Stimulated activated CD4-positive, alpha-beta T cell treated with anti-CD3 and anti-CD28 coated beads, Interleukin-15, amount 100 ng/mL, for 48 hours (primary cell): ENCODE results near the gene SENP3.

ENCODE experiments used
- DNase-seq, 2 donors: peaks; one replicate each; pipeline ENCODE4 v3.0.0-alpha.2; 2020; ENCODE audit warnings: low read depth in 2 of 2

Gene SENP3

GRCh38 chr17:7556627-7557026 is 5.1 kb upstream of the SENP3 start:
- DNase-seq = no peak

GRCh38 chr17:7557147-7557764 is 4.5 kb upstream of the SENP3 start:
- no peak for DNase-seq

- DNase-seq = no peak
These were observed 3.8 kb upstream of the SENP3 start for GRCh38 chr17:7557775-7558543.

- no peak for DNase-seq
These were observed 3.0 kb upstream of the SENP3 start, which contains the start of gene TNFSF13 for GRCh38 chr17:7558544-7559319. Gene TNFSF13 (plus strand): TSS chr17:7558750. CDS start chr17:7559040, 290 bp downstream.

GRCh38 chr17:7559320-7560171 is 2.2 kb upstream of the SENP3 start:
- DNase-seq = no peak

- DNase-seq = peak in 1 of 2 donors; percentile 51
These were observed 1.3 kb upstream of the SENP3 start for GRCh38 chr17:7560172-7561027.

- peak; percentile 77 to 81 for DNase-seq
These were observed 617 bp upstream of the SENP3 start for GRCh38 chr17:7561028-7561575.

- no peak for DNase-seq
These were observed 488 bp downstream of the SENP3 start for GRCh38 chr17:7562208-7562605.

GRCh38 chr17:7563115-7563869 is 1.6 kb downstream of the SENP3 start:
- DNase-seq = no peak

- no peak for DNase-seq
These were observed 7.9 kb downstream of the SENP3 start for GRCh38 chr17:7569571-7569970.

GRCh38 chr17:7570351-7570750 is 8.6 kb downstream of the SENP3 start:
- no peak for DNase-seq

GRCh38 chr17:7572338-7572587 is 10.5 kb downstream of the SENP3 start:
- DNase-seq = peak in 1 of 2 donors; percentile 99

GRCh38 chr17:7572588-7573323 is 11.0 kb downstream of the SENP3 start:
- peak in 1 of 2 donors; percentile 100 for DNase-seq

GRCh38 chr17:7573324-7574080 is 11.8 kb downstream of the SENP3 start:
- DNase-seq = peak; percentile 85 to 86

GRCh38 chr17:7574176-7574953 is 12.6 kb downstream of the SENP3 start:
- no peak for DNase-seq

GRCh38 chr17:7575481-7575883 is 13.8 kb downstream of the SENP3 start:
- no peak for DNase-seq

GRCh38 chr17:7575959-7576358 is 14.2 kb downstream of the SENP3 start:
- DNase-seq = no peak
